ENCODE data around the gene TSEN54. TPM values are rescaled to one million over a fixed set of nuclear protein-coding genes. Genes with fewer than 3 reads are reported as not detected.
A peak's percentile ranks its signal among the peaks of the same experiment; 100 is the strongest.

TSEN54 gene
- total and polyA plus RNA-seq, 8 donors, result 15.8 to 54.0 (median 38.9) TPM

DNA sequence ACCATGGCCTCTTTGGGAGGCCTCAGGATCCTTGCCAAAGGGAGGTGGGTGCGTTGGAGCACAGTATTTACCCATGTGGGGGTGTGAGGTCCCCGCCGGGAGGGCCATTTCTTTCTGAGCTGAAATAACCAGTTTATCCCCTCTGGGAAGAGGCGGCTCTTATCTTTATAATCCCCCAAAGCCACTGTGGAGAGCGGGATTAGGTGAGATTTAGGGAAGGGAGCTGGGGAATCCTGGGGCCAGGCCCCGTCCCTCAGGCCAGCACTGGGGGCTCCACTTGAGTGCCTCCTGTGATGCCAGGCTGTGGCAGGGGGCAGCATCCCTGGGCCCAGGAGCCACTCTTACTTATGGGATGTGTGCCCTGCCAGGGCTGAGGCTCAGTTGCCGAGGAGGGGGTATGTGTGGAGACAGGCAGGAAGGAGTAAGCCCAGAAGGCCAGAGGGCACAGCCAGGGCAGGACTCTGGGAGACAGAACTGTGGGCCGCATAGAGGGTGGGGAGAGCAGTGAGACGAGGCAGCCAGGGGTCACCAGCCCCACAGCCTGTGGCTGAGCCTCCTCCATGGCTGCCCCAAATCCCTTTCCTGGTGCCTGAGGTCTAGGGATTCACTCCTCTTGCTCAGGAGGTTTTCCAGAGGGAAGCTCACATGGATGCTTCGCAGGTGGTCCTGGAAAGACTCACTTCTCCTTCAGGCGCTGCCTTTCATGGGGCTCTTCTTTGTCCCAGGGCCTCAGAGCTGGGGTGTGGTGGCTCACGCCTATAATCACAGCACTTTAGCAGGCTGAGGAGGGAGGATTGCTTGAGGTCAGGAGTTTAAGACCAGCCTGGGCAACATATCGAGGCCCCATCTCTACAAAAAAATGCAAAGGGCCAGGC lies 34.9 kb upstream of the TSEN54 start:
- Histone ChIP-seq H3K4me1 (peaks cover 16 to 42% of the 10 kb centered on the region in 2 donors), H3K27ac (no peak overlapping the region), H3K9me3 (no peaks in the 10 kb centered on the region), H3K27me3 (no peaks in the 10 kb centered on the region), H3K36me3 (peaks cover 0 to 12% of the 10 kb centered on the region in 2 donors), H3K4me3 (no peak overlapping the region)
- intact Hi-C loops (cut with DNase I), result no loop called here
- TF ChIP-seq, protein P1, sequence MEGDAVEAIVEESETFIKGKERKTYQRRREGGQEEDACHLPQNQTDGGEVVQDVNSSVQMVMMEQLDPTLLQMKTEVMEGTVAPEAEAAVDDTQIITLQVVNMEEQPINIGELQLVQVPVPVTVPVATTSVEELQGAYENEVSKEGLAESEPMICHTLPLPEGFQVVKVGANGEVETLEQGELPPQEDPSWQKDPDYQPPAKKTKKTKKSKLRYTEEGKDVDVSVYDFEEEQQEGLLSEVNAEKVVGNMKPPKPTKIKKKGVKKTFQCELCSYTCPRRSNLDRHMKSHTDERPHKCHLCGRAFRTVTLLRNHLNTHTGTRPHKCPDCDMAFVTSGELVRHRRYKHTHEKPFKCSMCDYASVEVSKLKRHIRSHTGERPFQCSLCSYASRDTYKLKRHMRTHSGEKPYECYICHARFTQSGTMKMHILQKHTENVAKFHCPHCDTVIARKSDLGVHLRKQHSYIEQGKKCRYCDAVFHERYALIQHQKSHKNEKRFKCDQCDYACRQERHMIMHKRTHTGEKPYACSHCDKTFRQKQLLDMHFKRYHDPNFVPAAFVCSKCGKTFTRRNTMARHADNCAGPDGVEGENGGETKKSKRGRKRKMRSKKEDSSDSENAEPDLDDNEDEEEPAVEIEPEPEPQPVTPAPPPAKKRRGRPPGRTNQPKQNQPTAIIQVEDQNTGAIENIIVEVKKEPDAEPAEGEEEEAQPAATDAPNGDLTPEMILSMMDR (IDR thresholded peaks at IDR 0.05), result no peak
- DNase-seq, result peak in 1 of 4 donors; percentile 58
- no peak for ATAC-seq

DNA sequence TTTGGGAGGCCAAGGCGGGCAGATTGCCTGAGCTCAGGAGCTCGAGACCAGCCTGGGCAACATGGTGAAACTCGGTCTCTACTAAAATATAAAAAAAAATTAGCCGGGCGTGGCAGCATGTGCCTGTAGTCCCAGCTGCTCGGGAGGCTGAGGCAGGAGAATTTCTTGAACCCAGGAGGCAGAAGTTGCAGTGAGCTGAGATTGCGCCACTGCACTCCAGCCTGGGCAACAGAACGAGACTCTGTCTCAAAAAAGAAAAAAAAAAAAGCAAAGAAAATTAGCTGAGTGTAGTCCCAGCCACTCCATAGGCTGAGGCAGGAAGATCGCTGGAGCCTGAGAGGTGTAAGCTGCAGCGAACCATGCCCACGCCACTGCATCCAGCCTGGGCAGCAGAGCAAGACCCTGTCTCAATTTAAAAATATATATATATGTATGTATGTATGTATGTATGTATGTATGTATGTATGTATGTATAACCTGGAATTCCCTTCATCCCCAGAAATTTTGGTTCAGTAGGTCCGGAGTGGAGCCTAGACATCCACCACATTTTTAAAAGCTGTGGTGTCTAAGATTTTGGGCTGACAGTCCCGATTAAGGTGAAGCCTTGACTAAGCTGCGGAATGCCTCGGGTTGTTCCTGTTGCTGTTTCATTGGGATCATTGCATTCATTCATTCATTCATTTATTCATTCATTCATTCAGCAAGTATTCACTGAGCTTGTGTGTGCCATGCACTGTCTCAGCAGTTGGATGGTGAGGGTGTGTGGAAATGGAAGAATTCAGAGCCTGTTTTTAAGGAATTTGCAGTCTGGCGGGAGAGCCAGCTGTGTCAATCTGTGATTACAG lies 34.0 kb upstream of the TSEN54 start:
- Histone ChIP-seq H3K27me3 (no peaks in the 10 kb centered on the region), H3K4me3 (no peak overlapping the region), H3K9me3 (no peaks in the 10 kb centered on the region), H3K4me1 (peaks cover 12 to 42% of the 10 kb centered on the region in 2 donors), H3K27ac (no peak overlapping the region), H3K36me3 (peaks cover 0 to 9% of the 10 kb centered on the region in 2 donors)
- DNase-seq (peak in 1 of 4 donors; percentile 50), ATAC-seq (no peak)
- intact Hi-C loops (cut with DNase I), result no loop called here
- TF ChIP-seq, protein P1 (IDR thresholded peaks at IDR 0.05), result no peak

- H3K27me3 ChIP-seq, result no peaks in the 10 kb centered on the region
- H3K36me3 ChIP-seq, result peaks cover 0 to 23% of the 10 kb centered on the region in 2 donors
- DNase-seq (peak in 1 of 4 donors; percentile 71), ATAC-seq (no peak)
- no peak overlapping the region for H3K4me3 ChIP-seq
- intact Hi-C loops (cut with DNase I), result no loop called here
- H3K4me1 ChIP-seq, result peaks cover 10 to 58% of the 10 kb centered on the region in 2 donors
- H3K9me3 ChIP-seq, result no peaks in the 10 kb centered on the region
- TF ChIP-seq, protein P1 (IDR thresholded peaks at IDR 0.05), result no peak
- H3K27ac ChIP-seq, result peak overlapping the region in 1 of 2 donors; percentile 4
Measured at GRCh38 chr17:75485688-75486087, 30.6 kb upstream of the TSEN54 start.

DNA sequence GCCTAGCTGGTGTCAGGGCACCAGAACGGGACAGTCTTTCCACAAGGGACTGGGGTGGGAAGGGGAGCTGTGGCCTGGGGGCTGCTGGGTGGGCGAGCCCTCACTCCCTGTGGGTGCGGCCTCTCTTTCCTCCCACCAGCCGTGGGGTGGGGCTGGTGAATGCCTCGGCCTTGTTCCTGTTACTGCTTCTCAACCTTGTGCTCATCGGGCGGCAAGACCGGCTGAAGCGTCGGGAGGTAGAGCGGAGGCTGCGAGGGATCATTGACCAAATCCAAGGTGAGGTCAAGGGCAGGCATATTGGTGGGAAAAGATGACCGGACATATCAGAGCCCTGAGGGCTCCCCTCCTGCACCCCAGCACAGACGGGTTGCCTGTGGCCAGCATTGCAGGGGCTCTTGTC lies 30.2 kb upstream of the TSEN54 start:
- intact Hi-C loops (cut with DNase I), result no loop called here
- ATAC-seq, result no peak
- no peaks in the 10 kb centered on the region for H3K9me3 ChIP-seq
- no peaks in the 10 kb centered on the region for H3K27me3 ChIP-seq
- peak overlapping the region in 1 of 2 donors; percentile 4 for H3K27ac ChIP-seq
- H3K36me3 ChIP-seq, result peaks cover 0 to 28% of the 10 kb centered on the region in 2 donors
- TF ChIP-seq, protein P1 (IDR thresholded peaks at IDR 0.05), result no peak
- DNase-seq, result peak in 1 of 4 donors; percentile 53
- no peak overlapping the region for H3K4me3 ChIP-seq
- H3K4me1 ChIP-seq, result peaks cover 10 to 58% of the 10 kb centered on the region in 2 donors

DNA sequence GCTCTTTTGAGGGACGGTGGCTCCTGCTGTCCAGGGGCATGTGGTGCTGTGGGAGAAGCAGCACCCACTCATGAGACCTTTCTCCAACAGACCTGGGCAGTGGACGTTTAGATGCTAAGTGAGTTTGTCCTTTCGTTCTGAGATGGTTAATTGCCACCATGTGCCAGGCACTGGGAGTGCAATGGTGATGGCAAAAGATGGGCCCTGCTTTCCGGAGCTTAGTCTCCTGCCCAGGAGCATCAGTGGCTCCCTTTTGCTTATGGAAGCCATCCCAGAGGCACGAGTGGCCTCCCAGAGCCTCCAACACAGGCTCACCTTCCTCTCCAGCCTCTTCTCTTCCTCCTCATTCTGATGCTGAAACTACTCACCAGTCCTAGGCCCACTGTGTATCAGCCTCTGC lies 29.4 kb upstream of the TSEN54 start:
- DNase-seq (no peak), ATAC-seq (no peak)
- TF ChIP-seq, protein P1 (IDR thresholded peaks at IDR 0.05), result no peak
- H3K4me1 ChIP-seq, result peaks cover 5 to 55% of the 10 kb centered on the region in 2 donors
- no peaks in the 10 kb centered on the region for H3K27me3 ChIP-seq
- intact Hi-C loops (cut with DNase I), result no loop called here
- peaks cover 0 to 36% of the 10 kb centered on the region in 2 donors for H3K36me3 ChIP-seq
- H3K27ac ChIP-seq, result peak overlapping the region; percentile 33 to 72
- H3K4me3 ChIP-seq, result no peak overlapping the region
- no peaks in the 10 kb centered on the region for H3K9me3 ChIP-seq

All from left lung (tissue), 10 donors.